ENCODE results near the gene ADORA1.

The ADORA1 gene

DNA sequence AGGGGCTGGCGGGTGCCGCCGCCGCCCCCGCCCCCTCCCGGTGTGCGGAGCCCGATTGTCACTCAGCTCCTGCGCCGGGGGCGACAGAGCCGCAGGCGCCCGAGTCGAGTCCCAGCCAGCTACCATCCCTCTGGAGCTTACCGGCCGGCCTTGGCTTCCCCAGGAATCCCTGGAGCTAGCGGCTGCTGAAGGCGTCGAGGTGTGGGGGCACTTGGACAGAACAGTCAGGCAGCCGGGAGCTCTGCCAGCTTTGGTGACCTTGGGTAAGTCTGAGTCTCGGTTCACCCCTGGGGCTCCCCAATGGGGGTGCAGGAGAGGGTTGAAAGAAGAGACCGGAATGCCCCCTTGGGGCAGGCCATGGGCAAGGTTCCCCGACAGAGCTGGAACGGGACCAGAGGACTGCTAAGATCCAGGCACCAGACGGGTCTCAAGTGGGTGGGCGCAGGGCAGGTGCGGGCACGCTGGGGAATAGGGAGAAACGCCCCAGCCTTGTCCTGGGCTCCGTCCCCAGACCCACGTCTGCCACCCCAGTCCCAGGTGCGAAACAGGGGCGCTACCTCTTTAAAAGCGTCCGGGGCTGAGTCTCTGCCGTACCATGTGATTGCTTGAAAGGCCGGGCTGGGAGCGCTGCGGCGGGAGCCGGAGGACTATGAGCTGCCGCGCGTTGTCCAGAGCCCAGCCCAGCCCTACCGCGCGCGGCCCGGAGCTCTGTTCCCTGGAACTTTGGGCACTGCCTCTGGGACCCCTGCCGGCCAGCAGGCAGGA is at the start of gene ADORA1:
TSS of gene ADORA1 (plus strand) at position 61 of the 765 bp plus-strand sequence. CDS start 1,116 bp downstream, outside the sequence.
- peak; percentile 25 for DNase-seq

DNA sequence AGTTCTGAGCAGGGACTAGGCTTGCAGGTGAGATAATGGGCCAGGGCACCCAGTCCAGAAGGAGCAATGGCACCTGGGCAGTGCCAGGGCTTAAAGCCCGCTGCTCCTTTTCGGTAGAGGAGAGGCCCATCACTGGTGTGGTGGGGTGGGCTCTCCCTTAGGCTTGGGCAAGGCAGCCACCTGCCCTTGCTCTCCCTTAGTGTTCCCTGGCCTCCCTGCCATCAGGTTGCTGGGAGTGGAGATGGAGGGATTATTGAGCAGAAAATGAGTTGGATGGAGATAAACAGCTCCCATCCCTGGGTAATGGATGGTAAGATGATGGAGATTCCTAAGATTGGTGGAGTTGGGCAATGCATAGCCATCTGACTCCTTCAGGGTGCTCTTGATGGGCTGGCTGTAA is 49.6 kb upstream of the ADORA1 start:
- DNase-seq, result no peak

- DNase-seq, result no peak
Measured at GRCh38 chr1:203078478-203078877, 49.0 kb upstream of the ADORA1 start.

DNA sequence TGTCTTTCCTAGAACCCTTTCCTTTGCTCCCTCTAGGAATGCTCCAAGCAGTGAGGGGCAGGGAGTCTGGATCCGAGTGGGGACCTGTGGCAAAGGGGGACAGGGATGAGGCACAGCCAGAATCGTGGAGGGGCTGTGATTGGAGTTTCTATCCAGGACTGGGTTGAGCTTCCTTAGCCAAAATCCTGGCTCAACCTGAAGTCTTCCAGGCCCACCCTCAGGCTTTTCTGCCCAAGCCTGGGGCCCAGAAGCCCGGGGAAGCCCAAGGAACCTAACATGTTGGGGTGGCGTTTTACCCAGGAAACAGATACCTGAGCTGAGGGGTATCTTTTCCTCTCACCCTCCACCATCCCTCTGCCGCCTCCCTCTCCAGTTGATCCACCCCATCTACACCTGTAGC is 47.1 kb upstream of the ADORA1 start:
- DNase-seq, result no peak

- no peak for DNase-seq
Measured at GRCh38 chr1:203081465-203082230, 45.9 kb upstream of the ADORA1 start.

DNA sequence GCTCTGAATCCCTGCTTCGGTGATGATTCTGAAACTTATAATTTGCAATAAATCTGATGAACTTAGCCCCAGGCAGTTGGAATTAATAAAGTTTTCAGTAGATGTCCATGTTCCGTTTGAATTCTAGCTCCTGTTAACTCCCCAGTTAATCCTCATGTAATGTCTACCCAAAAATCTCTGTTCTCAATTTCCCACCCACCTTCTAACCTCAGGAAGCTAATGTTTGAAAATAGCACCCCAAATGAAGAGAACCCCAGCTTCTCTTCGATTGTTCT is 45.4 kb upstream of the ADORA1 start:
- no peak for DNase-seq

DNA sequence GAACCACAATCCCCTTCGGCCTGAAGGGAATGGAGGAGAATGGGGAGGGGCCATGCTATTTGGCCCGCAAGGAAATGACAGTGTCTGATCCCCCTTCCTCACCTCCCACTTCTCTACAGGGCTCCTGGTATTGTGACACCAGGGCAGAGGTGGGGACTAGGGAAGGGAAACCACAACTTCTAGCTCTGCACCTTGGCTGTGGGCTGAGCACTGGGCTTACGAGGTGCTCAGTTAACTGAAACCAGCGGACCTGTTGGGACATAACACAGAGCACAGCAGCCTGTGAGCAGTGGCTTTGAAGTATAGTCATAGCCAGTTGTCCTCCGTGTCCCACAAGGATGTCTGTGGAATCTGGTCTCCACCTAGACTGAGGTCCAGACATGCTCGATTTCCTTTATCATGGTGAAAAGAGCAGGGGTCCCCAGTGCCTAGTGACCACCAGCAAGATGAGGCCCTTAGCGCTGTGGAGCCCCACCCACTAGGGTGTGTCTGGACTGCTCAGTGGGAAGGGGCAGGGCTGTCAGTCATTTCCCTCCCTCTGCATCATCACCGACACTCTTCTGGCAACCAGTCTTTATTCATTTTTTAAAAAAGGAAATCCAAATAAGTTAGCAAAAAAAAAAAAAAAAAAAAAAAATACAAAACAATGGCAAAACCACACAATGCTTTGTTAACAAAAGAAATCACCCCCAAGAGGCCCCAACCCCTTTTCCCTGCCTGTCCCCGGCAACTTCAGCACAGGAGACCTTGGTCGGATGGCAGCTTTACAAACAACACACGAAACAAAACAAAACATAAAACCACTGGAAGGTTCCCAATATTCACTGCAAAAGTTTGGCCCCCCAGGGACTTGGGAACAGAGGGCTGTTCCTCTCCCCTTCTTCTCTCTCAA is 44.7 kb upstream of the ADORA1 start:
- DNase-seq, result no peak

- DNase-seq, result no peak
Measured at GRCh38 chr1:203083463-203083921, 44.0 kb upstream of the ADORA1 start.

DNA sequence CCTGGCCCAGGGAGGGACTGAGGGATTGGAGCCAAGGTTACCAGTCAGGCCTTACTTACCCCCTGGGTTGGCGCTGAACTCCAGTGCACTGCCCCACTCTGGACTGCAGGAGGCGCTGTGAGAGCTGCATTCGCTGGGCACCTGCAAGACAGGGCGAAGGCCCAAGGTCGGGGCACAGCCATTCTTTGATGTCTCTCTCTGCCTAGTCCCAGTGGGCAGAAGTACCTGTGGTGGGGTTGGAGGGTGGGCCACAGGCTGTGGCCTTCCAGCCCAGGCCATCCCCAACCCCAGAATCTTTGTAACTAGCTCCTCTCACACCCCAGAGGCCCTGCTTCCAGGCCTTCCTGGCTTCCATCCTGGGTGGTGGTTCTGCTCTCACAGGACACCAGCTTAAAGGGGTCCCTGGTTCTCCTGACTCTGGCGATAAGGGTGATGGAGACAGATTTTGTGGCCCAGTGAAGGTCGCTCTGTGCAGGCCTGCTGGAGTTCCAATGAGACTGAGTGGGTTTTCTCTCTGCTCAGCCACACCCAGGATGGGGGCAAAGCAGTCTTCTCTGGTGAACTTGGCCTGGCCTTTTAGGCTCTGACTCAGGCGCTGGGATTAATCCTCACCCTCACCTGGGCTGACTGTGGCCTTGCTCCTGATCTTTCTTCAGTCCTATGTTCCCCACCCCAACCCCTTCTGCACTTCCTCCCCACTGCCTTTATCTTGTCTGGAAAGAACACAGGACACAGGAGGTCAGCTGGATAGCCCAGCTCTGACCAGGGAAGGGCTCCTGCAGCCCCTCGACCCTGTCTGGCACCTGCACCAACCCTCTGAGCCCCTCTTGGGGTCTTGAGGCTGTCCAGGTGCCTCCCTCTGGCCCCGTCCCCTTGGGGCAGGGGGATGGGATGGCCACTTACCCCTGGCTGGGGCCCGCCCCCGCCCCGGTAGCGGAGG is 42.7 kb upstream of the ADORA1 start:
- no peak for DNase-seq

DNA sequence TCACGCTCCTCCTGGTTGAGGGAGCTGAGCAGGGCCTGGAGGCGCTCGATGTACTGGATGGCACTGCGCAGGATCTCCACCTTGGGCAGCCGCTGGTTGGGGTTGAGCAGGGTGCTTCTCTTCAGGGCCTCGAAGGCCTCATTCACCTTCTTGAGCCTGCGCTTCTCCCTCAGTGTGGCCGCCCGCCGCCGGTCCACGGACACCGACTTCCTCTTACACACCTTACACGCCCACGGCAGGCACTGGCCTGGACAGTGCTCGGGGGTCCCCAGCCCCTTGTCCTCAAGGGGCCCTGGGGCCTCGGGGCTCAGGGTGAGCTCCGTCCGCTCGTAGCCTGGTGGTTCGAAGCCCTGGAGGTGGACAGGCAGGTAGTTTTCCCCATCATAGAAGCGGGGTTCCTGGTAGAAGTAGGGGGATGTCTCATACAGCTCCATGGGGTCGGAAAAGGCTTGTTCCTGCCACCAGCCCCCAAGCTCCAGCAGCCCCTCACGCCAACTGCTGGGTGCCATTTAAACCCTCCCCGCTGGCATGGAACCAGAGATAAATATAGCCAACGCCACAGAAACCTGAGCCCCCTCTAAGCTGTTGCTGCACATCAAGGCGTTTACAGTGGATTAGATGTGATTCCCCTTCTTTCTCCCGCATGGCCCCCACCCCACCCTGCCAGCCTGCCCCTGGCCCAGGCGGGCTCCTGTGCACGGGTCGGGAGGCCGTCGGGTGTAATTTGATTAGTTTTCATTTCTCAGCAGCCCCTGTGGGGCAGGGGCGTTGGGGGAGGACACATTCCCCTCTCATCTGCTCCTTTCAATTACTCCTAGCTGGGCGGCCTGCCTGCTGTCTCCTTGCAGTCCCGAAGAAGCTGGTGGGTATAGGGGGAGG is 41.8 kb upstream of the ADORA1 start, which contains the start of gene MYOG:
TSS of gene MYOG (minus strand) at position 485 of the 879 bp plus-strand sequence. CDS start at position 434, 51 bp downstream.
- DNase-seq, result no peak

- no peak for DNase-seq
Measured at GRCh38 chr1:203086992-203087763, 40.3 kb upstream of the ADORA1 start.

GRCh38 chr1:203088441-203088840 is 39.1 kb upstream of the ADORA1 start:
- no peak for DNase-seq

GRCh38 chr1:203089001-203089650 is 38.4 kb upstream of the ADORA1 start:
- no peak for DNase-seq

GRCh38 chr1:203089651-203090045 is 37.9 kb upstream of the ADORA1 start:
- DNase-seq, result no peak

DNA sequence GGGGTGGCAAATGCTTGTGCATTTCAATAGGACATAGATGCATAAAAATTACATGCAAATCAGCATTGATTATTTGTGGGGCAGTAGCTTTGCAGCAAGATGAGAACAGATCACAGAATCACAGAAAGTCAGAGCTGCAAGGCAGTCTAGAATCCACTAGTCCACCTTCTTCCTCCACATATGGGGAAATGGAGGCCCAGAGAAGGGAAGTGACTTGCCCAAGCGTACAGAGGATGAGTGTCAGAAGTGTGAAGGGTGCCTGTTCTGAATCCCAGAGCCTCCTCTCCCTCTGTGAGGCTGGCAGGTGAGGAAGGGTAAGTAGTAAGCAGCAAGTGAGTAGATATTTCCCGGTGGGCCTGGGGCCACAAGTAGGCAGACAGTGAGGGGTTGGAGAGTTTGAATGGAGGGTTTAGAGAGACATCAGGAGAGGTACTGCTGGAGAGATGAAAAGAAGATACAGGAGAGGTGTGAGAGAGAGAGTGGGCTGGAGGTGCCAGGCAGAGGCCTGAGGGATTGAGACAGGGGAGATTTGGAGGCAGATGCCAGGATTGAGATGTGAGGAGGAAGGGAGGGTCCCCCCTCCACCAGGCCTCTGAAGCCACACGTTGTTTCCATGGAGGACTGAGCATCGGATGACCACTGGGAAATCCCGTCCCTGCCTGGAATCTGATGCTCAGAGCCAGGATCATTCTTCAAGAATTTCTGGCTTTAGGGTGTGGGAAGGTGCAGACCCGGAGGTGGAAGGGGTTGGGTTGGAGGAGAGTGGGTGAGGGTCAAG is 36.9 kb upstream of the ADORA1 start:
- DNase-seq, result no peak

- DNase-seq, result no peak
Measured at GRCh38 chr1:203091199-203091477, 36.4 kb upstream of the ADORA1 start.

- no peak for DNase-seq
Measured at GRCh38 chr1:203091761-203092330, 35.7 kb upstream of the ADORA1 start.

DNA sequence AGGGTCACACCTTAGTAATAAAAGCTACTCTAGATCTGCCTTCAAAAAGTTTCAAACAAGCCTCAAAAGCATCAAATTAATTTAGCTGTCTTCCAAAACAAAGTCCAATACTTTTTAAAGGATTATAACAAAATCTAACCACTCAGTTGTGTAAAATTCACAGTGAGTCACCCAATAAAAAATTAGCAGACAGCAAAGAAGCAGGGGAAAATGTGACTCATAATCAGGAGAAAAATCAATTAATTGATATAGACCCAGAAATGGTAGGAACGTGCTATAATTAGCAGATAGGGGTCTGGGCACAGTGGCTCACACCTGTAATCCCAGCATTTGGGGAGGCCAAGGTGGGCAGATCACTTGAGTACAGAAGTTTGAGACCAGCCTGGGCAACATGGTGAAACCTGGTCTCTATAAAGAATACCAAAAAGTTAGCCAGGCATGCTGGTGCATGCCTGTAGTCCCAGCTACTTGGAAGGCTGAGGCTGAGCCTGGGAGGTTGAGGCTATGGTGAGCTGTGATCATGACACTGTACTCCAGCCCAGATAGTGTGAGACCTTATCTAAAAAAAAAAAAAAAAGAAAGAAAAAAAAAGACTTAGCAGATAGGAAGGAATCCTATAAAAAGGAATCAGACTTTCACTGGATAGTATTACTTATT is 33.6 kb upstream of the ADORA1 start:
- DNase-seq, result no peak
